Neutrophil (primary cell): Measurements from ENCODE around the gene LMCD1.

Source experiments
- H3K27ac ChIP-seq: fragments of 200-600 bp; sonication (generic); 2 replicates; pipeline ENCODE4 v1.5.1; 2016; ENCODE audit warnings: mild to moderate bottlenecking, moderate library complexity
- H3K27me3 ChIP-seq: fragments of 200-600 bp; sonication (generic); 2 replicates; pipeline ENCODE4 v1.6.0; 2016; ENCODE audit warnings: mild to moderate bottlenecking
- H3K36me3 ChIP-seq: fragments of 200-600 bp; sonication (generic); 2 replicates; pipeline ENCODE4 v1.5.1; 2017
- H3K4me1 ChIP-seq, 2 experiments: fragments of 200-600 bp in 1 of 2; sonication (generic) in 1 of 2; 1 replicate in 1 of 2; 2 replicates in 1 of 2; pipeline versions ENCODE4 v1.5.1 to v1.6.1; 2013 to 2016; ENCODE audit warnings: low read depth in 1 of 2, low read length in 1 of 2, mild to moderate bottlenecking in 1 of 2, moderate library complexity in 1 of 2; ENCODE audit not compliant: control insufficient read depth in 1 of 2, insufficient read depth in 1 of 2
- H3K4me3 ChIP-seq, 2 experiments: fragments of 200-600 bp in 1 of 2; sonication (generic) in 1 of 2; 1 replicate in 1 of 2; 2 replicates in 1 of 2; pipeline ENCODE4 v1.5.1; 2013 to 2016; ENCODE audit warnings: low read depth in 1 of 2, low read length in 1 of 2, mild to moderate bottlenecking in 1 of 2, moderate library complexity in 1 of 2
- H3K9me3 ChIP-seq: fragments of 200-600 bp; sonication (generic); 2 replicates; pipeline ENCODE4 v1.5.1; 2016
- TF ChIP-seq, protein P1 (sequence below): fragments of 200-600 bp; sonication (generic); IDR thresholded peaks from 2 replicates; pipeline ENCODE4 v1.5.1; 2016; ENCODE audit warnings: antibody characterized with exemption

Gene LMCD1

DNA sequence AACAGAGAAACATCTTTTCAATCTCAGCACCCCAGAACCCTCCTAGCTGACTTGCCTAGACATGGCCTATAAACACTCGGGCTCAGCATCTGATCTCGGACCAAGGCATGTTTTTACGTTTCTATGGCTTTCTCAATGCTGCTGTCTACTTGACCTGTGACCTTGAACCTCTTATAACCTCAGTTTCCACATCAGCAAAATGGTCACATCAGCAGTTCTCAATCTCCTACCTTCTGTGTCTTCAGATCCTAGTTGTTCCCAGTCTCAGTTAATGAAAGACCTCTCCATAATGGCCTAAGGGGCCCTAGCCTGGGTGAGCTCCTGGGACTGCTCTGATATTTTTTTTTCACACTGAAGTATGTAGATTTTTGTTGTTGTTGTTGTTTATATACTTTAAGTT, 103.4 kb downstream of the LMCD1 start:
- TF ChIP-seq, protein P1, sequence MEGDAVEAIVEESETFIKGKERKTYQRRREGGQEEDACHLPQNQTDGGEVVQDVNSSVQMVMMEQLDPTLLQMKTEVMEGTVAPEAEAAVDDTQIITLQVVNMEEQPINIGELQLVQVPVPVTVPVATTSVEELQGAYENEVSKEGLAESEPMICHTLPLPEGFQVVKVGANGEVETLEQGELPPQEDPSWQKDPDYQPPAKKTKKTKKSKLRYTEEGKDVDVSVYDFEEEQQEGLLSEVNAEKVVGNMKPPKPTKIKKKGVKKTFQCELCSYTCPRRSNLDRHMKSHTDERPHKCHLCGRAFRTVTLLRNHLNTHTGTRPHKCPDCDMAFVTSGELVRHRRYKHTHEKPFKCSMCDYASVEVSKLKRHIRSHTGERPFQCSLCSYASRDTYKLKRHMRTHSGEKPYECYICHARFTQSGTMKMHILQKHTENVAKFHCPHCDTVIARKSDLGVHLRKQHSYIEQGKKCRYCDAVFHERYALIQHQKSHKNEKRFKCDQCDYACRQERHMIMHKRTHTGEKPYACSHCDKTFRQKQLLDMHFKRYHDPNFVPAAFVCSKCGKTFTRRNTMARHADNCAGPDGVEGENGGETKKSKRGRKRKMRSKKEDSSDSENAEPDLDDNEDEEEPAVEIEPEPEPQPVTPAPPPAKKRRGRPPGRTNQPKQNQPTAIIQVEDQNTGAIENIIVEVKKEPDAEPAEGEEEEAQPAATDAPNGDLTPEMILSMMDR: no peak
- Histone ChIP-seq H3K27ac (no peak overlapping the region), H3K36me3 (no peaks in the 10 kb centered on the region), H3K27me3 (no peaks in the 10 kb centered on the region), H3K9me3 (no peaks in the 10 kb centered on the region), H3K4me1 (no peaks in the 10 kb centered on the region), H3K4me3 (no peak overlapping the region)

DNA sequence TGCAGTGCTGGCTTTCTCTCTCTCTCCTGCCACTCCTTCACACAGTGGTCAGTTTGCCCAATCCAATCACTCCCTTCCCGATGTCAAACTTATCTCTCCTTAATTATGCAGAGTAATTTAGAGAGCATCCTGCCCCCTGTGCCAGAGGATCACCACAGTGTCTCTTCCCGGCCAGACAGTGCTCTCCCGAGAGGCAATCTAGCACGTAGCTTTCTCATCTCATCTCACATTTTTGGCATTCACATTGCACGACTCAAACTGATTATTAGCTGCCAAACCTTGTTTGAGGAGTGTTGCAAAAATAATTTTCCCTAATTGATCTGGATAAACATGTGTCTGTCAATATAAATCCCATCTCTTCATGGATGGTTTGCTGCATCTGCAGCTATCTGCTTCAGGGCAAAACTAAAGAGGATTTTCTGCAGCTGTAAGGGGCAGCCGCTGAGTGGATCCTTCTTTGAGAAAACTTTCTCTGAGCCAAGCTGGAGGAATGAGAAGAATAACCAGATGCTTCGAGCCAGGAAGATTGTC, 105.1 kb downstream of the LMCD1 start:
- H3K4me3 ChIP-seq: no peak overlapping the region
- no peaks in the 10 kb centered on the region for H3K9me3 ChIP-seq
- no peak overlapping the region for H3K27ac ChIP-seq
- TF ChIP-seq, protein P1: no peak
- no peaks in the 10 kb centered on the region for H3K36me3 ChIP-seq
- H3K4me1 ChIP-seq: no peaks in the 10 kb centered on the region
- H3K27me3 ChIP-seq: no peaks in the 10 kb centered on the region

DNA sequence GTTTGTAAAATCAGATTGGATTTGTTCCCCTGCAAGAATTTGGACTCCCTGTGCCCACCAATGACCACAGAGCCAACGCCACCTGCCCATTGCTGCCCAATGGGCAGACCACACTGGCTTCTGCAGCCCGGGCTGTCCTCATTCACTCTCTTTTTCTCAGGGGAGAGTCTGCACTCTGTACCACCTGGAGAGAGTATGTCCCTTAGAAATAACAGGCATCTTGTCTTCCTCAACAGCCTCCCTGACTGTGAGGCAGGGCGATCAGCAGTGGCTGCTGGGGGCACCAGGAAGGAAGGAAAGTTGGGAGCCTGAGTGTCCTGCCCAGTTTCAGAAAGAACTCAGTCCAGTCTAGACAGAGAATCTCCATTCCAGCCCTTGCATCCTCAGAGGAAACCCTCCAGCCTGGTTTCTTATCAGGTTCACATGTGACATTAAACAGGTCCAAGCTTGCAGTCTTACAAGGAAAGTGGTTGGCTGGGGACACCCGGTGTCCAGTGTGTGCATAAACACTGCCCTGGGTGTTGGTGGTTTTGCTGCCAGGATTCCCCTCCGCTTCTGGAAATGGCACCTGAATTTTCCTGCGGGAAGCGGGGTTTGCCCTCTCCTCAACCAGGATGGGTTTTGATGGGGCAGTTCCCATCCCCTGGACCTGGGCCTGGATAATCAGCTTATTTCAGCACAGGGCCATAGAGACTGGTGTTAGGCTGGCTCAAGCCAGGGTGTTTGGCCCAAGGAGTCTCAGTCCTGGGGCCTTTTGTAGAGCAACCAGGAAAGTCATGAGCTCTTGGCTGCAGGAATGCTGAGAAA, 105.8 kb downstream of the LMCD1 start:
- H3K4me3 ChIP-seq: no peak overlapping the region
- H3K9me3 ChIP-seq: no peaks in the 10 kb centered on the region
- H3K27ac ChIP-seq: no peak overlapping the region
- no peaks in the 10 kb centered on the region for H3K27me3 ChIP-seq
- H3K4me1 ChIP-seq: no peaks in the 10 kb centered on the region
- no peaks in the 10 kb centered on the region for H3K36me3 ChIP-seq
- TF ChIP-seq, protein P1: no peak

DNA sequence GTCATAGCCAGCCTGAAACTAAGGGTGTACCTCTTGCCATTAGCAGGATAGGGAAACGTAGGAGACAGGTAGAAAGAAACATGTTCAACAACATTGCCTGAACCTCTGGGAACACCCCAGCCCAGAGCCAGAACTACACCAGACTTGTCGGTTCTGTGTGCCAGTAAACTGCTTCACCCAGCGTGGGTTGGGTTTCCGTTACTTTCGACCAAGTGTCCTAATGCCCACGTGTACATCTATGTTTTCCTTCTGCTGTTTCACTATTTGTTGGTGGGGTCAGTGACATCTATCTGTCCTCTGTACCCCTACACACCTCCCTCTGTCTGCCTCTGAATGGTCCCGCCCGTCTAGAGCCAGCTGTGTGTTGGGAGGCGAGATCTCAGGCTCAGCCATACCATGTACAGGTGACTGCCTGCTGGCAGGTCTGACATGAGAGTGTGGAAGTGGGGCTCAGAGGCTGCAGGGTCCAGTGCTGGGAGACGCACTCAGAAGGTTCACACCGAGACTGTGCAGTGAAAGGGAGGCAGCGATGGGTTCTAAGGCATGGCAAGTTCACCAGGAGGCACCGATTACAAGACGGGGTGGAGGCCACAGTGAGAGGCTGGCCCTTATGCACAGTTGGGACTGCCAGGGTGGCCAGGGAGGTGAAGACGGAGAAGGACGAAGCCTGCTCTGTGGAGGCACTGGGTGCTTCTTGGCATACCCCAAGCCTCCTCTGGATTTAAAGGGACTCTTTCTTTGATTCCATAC, 106.6 kb downstream of the LMCD1 start:
- Histone ChIP-seq H3K4me1 (no peaks in the 10 kb centered on the region), H3K36me3 (no peaks in the 10 kb centered on the region), H3K27me3 (no peaks in the 10 kb centered on the region), H3K27ac (no peak overlapping the region), H3K9me3 (no peaks in the 10 kb centered on the region), H3K4me3 (no peak overlapping the region)
- TF ChIP-seq, protein P1: no peak

DNA sequence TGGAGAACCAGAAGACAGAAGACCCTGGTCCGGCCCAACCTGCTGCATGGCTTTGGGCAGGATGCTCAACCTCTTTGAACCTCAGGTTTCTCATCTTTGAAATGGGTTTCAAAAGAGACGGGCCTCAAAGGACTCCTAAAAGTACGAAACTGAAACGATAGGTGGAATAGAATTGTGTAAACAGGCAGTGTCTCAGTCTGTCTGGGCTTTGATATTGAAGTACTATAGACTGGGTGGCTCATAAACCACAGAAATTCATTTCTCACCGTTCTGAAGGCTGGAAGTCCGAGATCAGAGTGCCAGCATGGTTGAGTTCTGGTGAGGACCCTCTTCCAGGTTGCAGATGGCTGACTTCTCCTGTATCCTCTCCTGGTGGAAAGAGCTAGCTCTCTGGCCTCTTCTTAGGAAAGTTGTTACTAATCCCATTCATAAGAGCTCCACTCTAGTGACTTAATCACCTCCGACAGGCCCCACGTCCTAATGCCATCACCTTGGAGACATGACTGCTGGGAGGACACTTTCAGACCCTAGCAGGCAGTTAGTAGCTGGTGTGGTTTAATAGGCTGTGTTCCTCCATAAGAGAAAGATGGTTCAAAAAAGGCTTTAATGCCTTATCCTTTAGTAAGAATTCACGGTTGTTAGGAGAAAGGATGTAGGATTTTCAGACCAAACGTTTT, 107.3 kb downstream of the LMCD1 start:
- Histone ChIP-seq H3K4me1 (no peaks in the 10 kb centered on the region), H3K9me3 (no peaks in the 10 kb centered on the region), H3K36me3 (no peaks in the 10 kb centered on the region), H3K4me3 (no peak overlapping the region), H3K27ac (no peak overlapping the region), H3K27me3 (no peaks in the 10 kb centered on the region)
- TF ChIP-seq, protein P1: no peak
